ENCODE results near the gene MEGF8.
A peak's percentile ranks its signal among the peaks of the same experiment; 100 is the strongest.
"Not testable (repeated sequence)": the region's sequence is repeated elsewhere in the genome, so short reads cannot be mapped to it uniquely, and the experiment has no call there.

MEGF8 gene

DNA sequence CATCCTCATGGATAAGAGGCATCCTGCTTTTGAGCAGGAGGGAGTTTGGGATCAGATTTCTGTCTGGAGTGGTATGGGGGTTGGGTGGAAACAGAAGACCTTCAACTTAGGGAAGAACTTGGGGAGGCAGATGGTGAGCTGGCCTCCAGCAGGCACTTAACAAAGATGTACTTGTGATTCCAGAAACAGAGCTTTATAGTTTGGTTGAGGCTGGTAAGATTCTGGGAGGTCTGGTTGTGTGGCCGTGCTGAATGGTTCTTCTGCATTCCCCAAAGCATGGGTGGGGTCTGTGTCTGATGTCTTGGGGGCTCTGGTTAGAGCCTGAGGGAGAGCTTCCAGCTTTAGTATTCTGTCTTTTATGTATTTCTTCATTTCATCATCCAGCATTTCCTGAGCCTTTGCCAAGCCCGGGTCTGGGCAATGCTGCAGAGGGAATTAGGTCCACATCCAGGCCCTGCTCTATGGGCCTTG is 4.8 kb downstream of the MEGF8 start:
- TF ChIP-seq, protein P1, sequence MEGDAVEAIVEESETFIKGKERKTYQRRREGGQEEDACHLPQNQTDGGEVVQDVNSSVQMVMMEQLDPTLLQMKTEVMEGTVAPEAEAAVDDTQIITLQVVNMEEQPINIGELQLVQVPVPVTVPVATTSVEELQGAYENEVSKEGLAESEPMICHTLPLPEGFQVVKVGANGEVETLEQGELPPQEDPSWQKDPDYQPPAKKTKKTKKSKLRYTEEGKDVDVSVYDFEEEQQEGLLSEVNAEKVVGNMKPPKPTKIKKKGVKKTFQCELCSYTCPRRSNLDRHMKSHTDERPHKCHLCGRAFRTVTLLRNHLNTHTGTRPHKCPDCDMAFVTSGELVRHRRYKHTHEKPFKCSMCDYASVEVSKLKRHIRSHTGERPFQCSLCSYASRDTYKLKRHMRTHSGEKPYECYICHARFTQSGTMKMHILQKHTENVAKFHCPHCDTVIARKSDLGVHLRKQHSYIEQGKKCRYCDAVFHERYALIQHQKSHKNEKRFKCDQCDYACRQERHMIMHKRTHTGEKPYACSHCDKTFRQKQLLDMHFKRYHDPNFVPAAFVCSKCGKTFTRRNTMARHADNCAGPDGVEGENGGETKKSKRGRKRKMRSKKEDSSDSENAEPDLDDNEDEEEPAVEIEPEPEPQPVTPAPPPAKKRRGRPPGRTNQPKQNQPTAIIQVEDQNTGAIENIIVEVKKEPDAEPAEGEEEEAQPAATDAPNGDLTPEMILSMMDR (conservative IDR thresholded peaks at IDR 0.05; ENCODE audit: low read length), result no peak
- peak; percentile 49 for DNase-seq (ENCODE audit: low read depth)

GRCh38 chr19:42331333-42331732 is 5.9 kb downstream of the MEGF8 start:
- H3K4me3 ChIP-seq (ENCODE audit: low read length); DNase-seq (ENCODE audit: low read depth): not testable (repeated sequence)

More for the DNA sequence above, 4.8 kb downstream of the MEGF8 start:
- H3K4me3 ChIP-seq (ENCODE audit: low read length), result no peak overlapping the region

DNA sequence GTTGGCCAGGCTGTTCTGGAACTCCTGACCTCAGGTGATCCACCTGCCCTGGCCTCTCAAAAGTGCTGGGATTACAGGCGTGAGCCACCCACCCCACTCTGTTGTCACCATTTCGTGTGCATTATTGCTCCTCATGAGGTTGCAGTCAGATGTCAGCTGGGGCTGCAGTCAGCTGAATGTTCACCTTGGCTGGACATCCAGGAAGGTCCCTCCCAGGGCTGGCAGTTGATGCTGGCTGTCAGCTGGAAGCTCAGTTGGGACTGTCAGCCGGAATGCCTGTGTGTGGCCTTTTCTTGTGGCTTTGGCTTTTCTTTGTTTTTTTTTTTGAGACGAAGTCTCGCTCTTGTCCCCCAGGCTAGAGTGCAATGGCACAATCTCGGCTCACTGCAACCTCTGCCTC is 6.6 kb downstream of the MEGF8 start:
- TF ChIP-seq, protein P1 (conservative IDR thresholded peaks at IDR 0.05; ENCODE audit: low read length), result no peak
- no peak for DNase-seq (ENCODE audit: low read depth)
- H3K4me3 ChIP-seq (ENCODE audit: low read length), result no peak overlapping the region

- TF ChIP-seq, protein P1 (conservative IDR thresholded peaks at IDR 0.05; ENCODE audit: low read length), result no peak
- no peak overlapping the region for H3K4me3 ChIP-seq (ENCODE audit: low read length)
- no peak for DNase-seq (ENCODE audit: low read depth)
These were observed 7.6 kb downstream of the MEGF8 start for GRCh38 chr19:42333018-42333417.

DNA sequence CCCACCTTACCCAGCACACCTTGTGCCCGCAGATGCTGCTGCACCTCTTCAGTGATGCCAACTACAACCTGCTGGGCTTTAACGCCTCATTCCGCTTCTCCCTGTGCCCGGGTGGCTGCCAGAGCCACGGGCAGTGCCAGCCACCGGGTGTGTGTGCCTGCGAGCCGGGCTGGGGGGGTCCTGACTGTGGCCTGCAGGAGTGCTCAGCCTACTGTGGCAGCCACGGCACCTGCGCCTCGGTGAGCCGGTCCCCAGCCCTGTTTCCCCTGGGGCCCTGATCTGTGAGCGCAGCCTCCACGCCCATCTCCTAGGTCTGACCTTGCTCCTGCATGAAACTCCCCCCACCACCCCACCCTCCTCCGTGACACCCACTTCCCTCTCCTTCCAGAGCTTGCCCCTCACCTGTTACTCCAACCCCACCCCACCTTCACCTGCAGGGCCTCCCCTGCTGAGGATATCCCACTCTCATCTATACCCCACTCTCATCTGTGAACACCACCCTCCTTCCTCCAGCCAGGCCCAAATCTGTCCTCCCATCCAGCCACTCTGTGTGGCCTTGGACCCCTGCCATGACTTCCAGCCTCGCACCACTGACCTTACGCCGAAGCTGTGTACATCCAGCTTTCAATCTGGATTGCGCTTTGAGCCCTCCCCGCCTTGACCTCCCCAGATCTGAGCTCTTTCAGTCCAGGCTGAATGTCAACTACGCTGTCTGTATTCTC is 8.7 kb downstream of the MEGF8 start:
- no peak overlapping the region for H3K4me3 ChIP-seq (ENCODE audit: low read length)
- no peak for DNase-seq (ENCODE audit: low read depth)
- TF ChIP-seq, protein P1 (conservative IDR thresholded peaks at IDR 0.05; ENCODE audit: low read length), result no peak

GRCh38 chr19:42334697-42335373 is 9.4 kb downstream of the MEGF8 start:
- TF ChIP-seq, protein P1 (conservative IDR thresholded peaks at IDR 0.05; ENCODE audit: low read length), result no peak
- no peak for DNase-seq (ENCODE audit: low read depth)
- no peak overlapping the region for H3K4me3 ChIP-seq (ENCODE audit: low read length)

DNA sequence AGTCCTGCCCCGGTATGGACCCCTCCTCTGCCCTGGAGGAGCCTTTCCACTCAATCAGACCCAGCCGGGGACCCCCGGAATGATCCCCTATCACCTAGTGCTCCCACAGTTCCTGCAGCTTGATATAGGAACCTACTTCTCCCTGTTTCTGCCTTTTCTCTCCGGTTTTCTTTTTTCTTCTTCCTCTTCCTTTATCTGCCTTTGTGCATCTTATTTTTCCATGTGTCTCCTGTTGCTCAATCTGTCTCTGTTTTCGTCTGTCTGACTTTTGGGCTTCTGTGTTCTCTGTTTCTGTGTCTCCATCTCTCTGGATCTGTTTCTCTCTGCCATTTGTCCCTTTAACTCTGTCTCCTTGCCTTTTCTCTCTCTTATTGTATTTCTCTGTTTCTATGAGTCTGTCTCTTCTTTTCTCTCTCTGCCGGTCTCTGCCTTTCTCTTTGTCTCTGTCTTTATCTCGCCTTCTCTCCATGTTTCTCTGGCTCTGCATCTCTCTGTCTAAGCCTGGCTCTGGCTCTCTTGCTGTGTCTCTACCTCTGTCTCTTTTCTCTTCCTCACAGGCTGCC is 10.0 kb downstream of the MEGF8 start:
- DNase-seq (ENCODE audit: low read depth), result no peak
- no peak overlapping the region for H3K4me3 ChIP-seq (ENCODE audit: low read length)
- TF ChIP-seq, protein P1 (conservative IDR thresholded peaks at IDR 0.05; ENCODE audit: low read length), result no peak

Measured in AG10803 (cell line).